Muscle of back (tissue), 11 donors: ENCODE measurements around the gene CIDEA. TPM values are rescaled to one million over a fixed set of nuclear protein-coding genes. Genes with fewer than 3 reads are reported as not detected.
A peak's percentile ranks its signal among the peaks of the same experiment; 100 is the strongest.

Source experiments
- DNase-seq, 3 donors: peaks; one replicate each; pipeline versions ENCODE4 v3.0.0 to v3.0.0-alpha.2; 2013
- polyA plus RNA-seq, 10 donors: library from polyadenylated mRNA; unstranded; fragments of 120-200 nt; gene quantifications; one replicate each; pipeline ENCODE4 v1.2.1, GENCODE V29; 2013; ENCODE audit not compliant: insufficient read length in 10 of 10

The CIDEA gene
- polyA plus RNA-seq, 10 donors, result not detected

GRCh38 chr18:12271376-12272235 lies 17.4 kb downstream of the CIDEA start:
- DNase-seq, result peak; percentile 83 to 95 (median 90)

- DNase-seq, result no peak
Measured at GRCh38 chr18:12274793-12275192, 20.6 kb downstream of the CIDEA start.

- no peak for DNase-seq
Measured at GRCh38 chr18:12276736-12277554, 22.8 kb downstream of the CIDEA start.

- DNase-seq, result peak in 1 of 3 donors; percentile 65
Measured at GRCh38 chr18:12278215-12278671, 24.1 kb downstream of the CIDEA start.

- peak; percentile 85 to 95 (median 91) for DNase-seq
Measured at GRCh38 chr18:12278741-12279682, 24.9 kb downstream of the CIDEA start.

- no peak for DNase-seq
Measured at GRCh38 chr18:12279781-12280531, 25.8 kb downstream of the CIDEA start.

- no peak for DNase-seq
Measured at GRCh38 chr18:12281861-12282260, 27.7 kb downstream of the CIDEA start.

- DNase-seq, result peak in 1 of 3 donors; percentile 65
Measured at GRCh38 chr18:12282442-12283039, 28.4 kb downstream of the CIDEA start.

- DNase-seq, result no peak
Measured at GRCh38 chr18:12283256-12283655, 29.1 kb downstream of the CIDEA start.

GRCh38 chr18:12283666-12284065 lies 29.5 kb downstream of the CIDEA start:
- no peak for DNase-seq

GRCh38 chr18:12287131-12287681 lies 33.0 kb downstream of the CIDEA start:
- no peak for DNase-seq

GRCh38 chr18:12287684-12288402 lies 33.7 kb downstream of the CIDEA start:
- DNase-seq, result peak; percentile 83 to 91 (median 87)

GRCh38 chr18:12288403-12288755 lies 34.2 kb downstream of the CIDEA start:
- DNase-seq, result no peak

GRCh38 chr18:12290086-12290485 lies 35.9 kb downstream of the CIDEA start:
- DNase-seq, result no peak

GRCh38 chr18:12291161-12291560 lies 37.0 kb downstream of the CIDEA start:
- DNase-seq, result no peak

GRCh38 chr18:12291690-12292089 lies 37.5 kb downstream of the CIDEA start:
- DNase-seq, result no peak

- DNase-seq, result no peak
Measured at GRCh38 chr18:12293831-12294230, 39.7 kb downstream of the CIDEA start.

GRCh38 chr18:12295389-12296086 lies 41.4 kb downstream of the CIDEA start:
- no peak for DNase-seq

GRCh38 chr18:12296087-12296403 lies 41.9 kb downstream of the CIDEA start:
- no peak for DNase-seq
